ENCODE results near the gene SPACA4. TPM values are rescaled to one million over a fixed set of nuclear protein-coding genes. Genes with fewer than 3 reads are reported as not detected.

The SPACA4 gene
- total RNA-seq, 1 experiment from 2014 or later: not detected

GRCh38 chr19:48558018-48558684, 48.4 kb upstream of the SPACA4 start:
- DNase-seq: peak; percentile 77
- Mint-ChIP-seq H3K9me3 (peaks cover 0 to 6% of the 10 kb centered on the region in 2 experiments; a peak in 2 of 5 replicates), H3K36me3 (ENCODE audit: insufficient read depth in 1 of 3, low read depth in 3 of 3) (no peaks in the 10 kb centered on the region), H3K4me3 (no peak overlapping the region), H3K27ac (no peak overlapping the region; a peak in 1 of 7 replicates), H3K27me3 (ENCODE audit: low read depth) (peaks cover 1% of the 10 kb centered on the region), H3K4me1 (peaks cover 16 to 27% of the 10 kb centered on the region in 2 experiments)
- no peak overlapping the region for H2BK12ac ChIP-seq (ENCODE audit: insufficient read length, low read depth, low read length)
- H2BK15ac ChIP-seq (ENCODE audit: low read depth, low read length): no peak overlapping the region
- H3K27ac ChIP-seq (ENCODE audit: insufficient read length, low read depth, low read length): no peak overlapping the region
- no CpG with 5 or more reads among the region's 27 CpGs for WGBS (ENCODE audit: extremely low coverage, insufficient read length, low lambda C conversion rate)
- H4K8ac ChIP-seq (replicated peaks; ENCODE audit: insufficient read length, low read depth, low read length): no peak overlapping the region
- no peaks in the 10 kb centered on the region for H3K23me2 ChIP-seq (ENCODE audit: insufficient read length, low read depth, low read length, poor library complexity, severe bottlenecking)
- H2BK20ac ChIP-seq (ENCODE audit: low read depth, low read length, poor library complexity, severe bottlenecking): no peak overlapping the region
- H3K9me3 ChIP-seq (ENCODE audit: control insufficient read depth, low read depth, low read length): no peaks in the 10 kb centered on the region
- H3K79me1 ChIP-seq (ENCODE audit: insufficient read depth, low read depth, low read length, poor library complexity, severe bottlenecking): no peaks in the 10 kb centered on the region
- no peak overlapping the region for H3T11ph ChIP-seq (ENCODE audit: low read length)
- no peaks in the 10 kb centered on the region for H3K79me2 ChIP-seq (ENCODE audit: insufficient read depth, low read length)
- H3K4me2 ChIP-seq (ENCODE audit: insufficient read depth, insufficient read length, low read length): no peak overlapping the region
- H3K56ac ChIP-seq (ENCODE audit: insufficient read length, low read depth, low read length): no peak overlapping the region
- H4K91ac ChIP-seq (ENCODE audit: insufficient read length, low read depth, low read length): no peak overlapping the region
- no peak for TF ChIP-seq CTCF (conservative IDR thresholded peaks at IDR 0.05)
- no peak overlapping the region for H2BK120ac ChIP-seq (ENCODE audit: low read depth, low read length, poor library complexity, severe bottlenecking)
- peaks cover 2% of the 10 kb centered on the region; the same call in 1 of the 2 replicates for H3K4me1 ChIP-seq (ENCODE audit: insufficient read depth, low read length)
- H2AK5ac ChIP-seq (ENCODE audit: insufficient read length, low read length): no peak overlapping the region
- H3K14ac ChIP-seq (ENCODE audit: insufficient read depth, low read length): no peak overlapping the region
- H3K27me3 ChIP-seq (ENCODE audit: insufficient read depth, low read length): no peaks in the 10 kb centered on the region
- no peak overlapping the region for H4K5ac ChIP-seq (ENCODE audit: insufficient read length, low read depth, low read length)
- H2BK5ac ChIP-seq (ENCODE audit: insufficient read length, low read length): no peak overlapping the region
- no peak overlapping the region for H2AFZ ChIP-seq (ENCODE audit: low read length)
- no peak overlapping the region for H3K4ac ChIP-seq (ENCODE audit: low read depth, low read length)
- no peak overlapping the region for H3K18ac ChIP-seq (ENCODE audit: insufficient read length, low read depth, low read length)
- no peak overlapping the region for H3K23ac ChIP-seq (ENCODE audit: insufficient read length, low read depth, low read length)
- no peak overlapping the region for H3K9ac ChIP-seq (ENCODE audit: extremely low read depth, insufficient read length, low read length)
- H4K20me1 ChIP-seq (ENCODE audit: control insufficient read depth, insufficient read depth, insufficient read length): no peaks in the 10 kb centered on the region
